HepG2 (cell line): ENCODE results near the gene MYO16. TPM values are rescaled to one million over a fixed set of nuclear protein-coding genes. Genes with fewer than 3 reads are reported as not detected.
A peak's percentile ranks its signal among the peaks of the same experiment; 100 is the strongest.

Source experiments
- ATAC-seq: fragments of 200-7000 bp; cut with Tn5 transposase; 3 replicates; pipeline ENCODE4 v1.9.1; 2020; ENCODE audit warnings: mild to moderate bottlenecking, moderate library complexity
- BruUV-seq: library from RNA; stranded (reverse); fragments of 400-500 nt; replicated peaks from 2 replicates; lab custom pipeline; 2021; lab: Mats Ljungman, UMichigan
- CTCF ChIA-PET: fragments of 300-600 bp; formaldehyde crosslinking; extraction: SDS; loops from one replicate; lab custom pipeline; 2021; ENCODE audit warnings: low total read pairs, inconsistent platforms, low intra/inter-chr PET ratio; lab: Yijun Ruan, JAX
- POLR2A ChIA-PET: fragments of 350-600 bp; sonication (Branson Sonifier 250); formaldehyde crosslinking; loops from one replicate; lab custom pipeline; 2020; ENCODE audit warnings: antibody characterized with exemption, inconsistent platforms; lab: Yijun Ruan, JAX
- DNase-seq: peaks from one replicate; pipeline ENCODE4 v3.0.0-alpha.2; 2015; ENCODE audit warnings: low spot score
- FAIRE-seq: peaks from 3 replicates; lab custom pipeline; 2011; peaks lifted over from hg19 to GRCh38; lab: Jason Lieb, UNC
- H2AFZ ChIP-seq: one replicate; pipeline ENCODE4 v1.6.1; 2011; ENCODE audit warnings: low read length, inconsistent platforms
- H3K27ac ChIP-seq: fragments of 300-600 bp; 3 replicates; pipeline ENCODE4 v1.8.0; 2011; ENCODE audit warnings: mixed run types, mild to moderate bottlenecking, mixed read lengths, low read length, inconsistent platforms; ENCODE audit not compliant: insufficient read depth; ENCODE audit errors: extremely low read length
- H3K27me3 ChIP-seq, 2 experiments: fragments of 200-600 bp in 1 of 2; 2 replicates in 1 of 2; 3 replicates in 1 of 2; pipeline versions ENCODE4 v1.6.0 to v1.8.0; 2011; ENCODE audit warnings: low read length in 2 of 2, mild to moderate bottlenecking in 2 of 2, moderate library complexity in 2 of 2, inconsistent platforms in 1 of 2; ENCODE audit not compliant: insufficient read depth in 2 of 2, control insufficient read depth in 1 of 2
- H3K36me3 ChIP-seq, 2 experiments: fragments of 200-600 bp in 1 of 2; replicated peaks in 1 of 2; 2 replicates in 1 of 2; 3 replicates in 1 of 2; pipeline versions ENCODE4 v1.5.1 to v1.8.0; 2011; ENCODE audit warnings: low read length in 2 of 2, inconsistent platforms in 1 of 2; ENCODE audit not compliant: insufficient read depth in 2 of 2, control insufficient read depth in 1 of 2
- H3K4me1 ChIP-seq: 2 replicates; pipeline ENCODE4 v1.5.1; 2012; ENCODE audit warnings: low read length, inconsistent platforms; ENCODE audit not compliant: insufficient read depth
- H3K4me2 ChIP-seq: 2 replicates; pipeline ENCODE4 v1.6.0; 2011; ENCODE audit warnings: low read depth, low read length, inconsistent platforms
- H3K4me3 ChIP-seq, 3 experiments: fragments of 200-600 bp in 1 of 3; sonication (generic), shearing (Covaris generic) in 1 of 3; replicated peaks in 1 of 3; 2 replicates each; pipeline ENCODE4 v1.5.1; 2011 to 2016; ENCODE audit warnings: low read length in 3 of 3, inconsistent platforms in 2 of 3, low read depth in 2 of 3, mild to moderate bottlenecking in 2 of 3, control low read depth in 1 of 3, mixed read lengths in 1 of 3; ENCODE audit not compliant: insufficient read depth in 1 of 3
- H3K79me2 ChIP-seq: one replicate; pipeline ENCODE4 v1.6.1; 2011; ENCODE audit warnings: low read length, inconsistent platforms; ENCODE audit not compliant: insufficient read depth
- H3K9ac ChIP-seq: 2 replicates; pipeline ENCODE4 v1.6.0; 2011; ENCODE audit warnings: mild to moderate bottlenecking, low read depth, low read length, inconsistent platforms; ENCODE audit not compliant: insufficient read depth
- H3K9me3 ChIP-seq: 2 replicates; pipeline ENCODE4 v1.5.1; 2012; ENCODE audit warnings: mild to moderate bottlenecking, low read length
- H4K20me1 ChIP-seq: 2 replicates; pipeline ENCODE4 v1.6.0; 2011; ENCODE audit warnings: inconsistent platforms, mild to moderate bottlenecking, low read length, moderate library complexity; ENCODE audit not compliant: insufficient read depth
- DR1 ChIP-seq: sonication (generic); formaldehyde crosslinking; IDR thresholded peaks from 2 replicates; pipeline ENCODE4 v1.8.0; 2021; ENCODE audit warnings: mild to moderate bottlenecking, missing genetic modification reagents, inconsistent platforms
- ETS1 ChIP-seq: sonication (generic); formaldehyde crosslinking; IDR thresholded peaks from 2 replicates; pipeline ENCODE4 v1.4.0; 2020; ENCODE audit warnings: missing genetic modification reagents
- FOXA3 ChIP-seq: IDR thresholded peaks from 2 replicates; pipeline ENCODE4 v1.6.1; 2016; ENCODE audit warnings: missing genetic modification reagents, missing compliant biosample characterization
- MLXIP ChIP-seq: sonication (generic); formaldehyde crosslinking; IDR thresholded peaks from 2 replicates; pipeline ENCODE4 v1.9.0; 2021; ENCODE audit warnings: missing genetic modification reagents, borderline replicate concordance
- SALL1 ChIP-seq: sonication (generic); formaldehyde crosslinking; IDR thresholded peaks from 2 replicates; pipeline ENCODE4 v1.8.0; 2022; ENCODE audit warnings: mild to moderate bottlenecking, missing genetic modification reagents
- WGBS: methylation state at CpG from one replicate; pipeline ENCODE4 v1.1.6; 2017; ENCODE audit warnings: low lambda C conversion rate; 5-methylcytosine and 5-hydroxymethylcytosine counted together
- in situ Hi-C: cut with HindIII; loops from 2 replicates; pipeline ENCODE4 v1.10.0; 2017; ENCODE audit warnings: low pct_unique_long_range_greater_than_20kb; ENCODE audit not compliant: extremely low pct_ligation_motif_present
- intact Hi-C: fragments of 100-400 bp; cut with micrococcal nuclease; formaldehyde crosslinking; loops from one replicate; pipeline ENCODE4 v1.10.0; 2022; ENCODE audit not compliant: unreplicated experiment
- polyA plus RNA-seq, 8 experiments: library from polyadenylated mRNA; depleted of rRNA in 3 of 8; stranded (reverse) in 7 of 8; unstranded in 1 of 8; fragments of >200 nt; fragmentation: Illumina TruSeq in 4 of 8; extraction: Trizol in 4 of 8; gene quantifications; 2 replicates each; pipeline versions ENCODE4 v1.2.1 to v1.2.3, GENCODE V29; 2011 to 2016; ENCODE audit warnings: low read depth in 4 of 8, missing spikeins in 1 of 8, mixed read lengths in 1 of 8; ENCODE audit not compliant: insufficient read depth in 1 of 8
- total RNA-seq, 5 experiments: library from RNA; depleted of rRNA; stranded (reverse); fragments of >200 nt; fragmentation: Illumina TruSeq; extraction: Trizol; gene quantifications; 2 replicates each; pipeline ENCODE4 v1.2.3, GENCODE V29; 2016; ENCODE audit warnings: low read depth in 1 of 5
- TF ChIP-seq, protein P1 (sequence below): sonication (generic); formaldehyde crosslinking; IDR thresholded peaks from 2 replicates; pipeline ENCODE4 v1.5.0; 2020; ENCODE audit warnings: mild to moderate bottlenecking, missing genetic modification reagents, moderate library complexity
- TF ChIP-seq, protein P2 (sequence below): conservative IDR thresholded peaks from 2 replicates; pipeline ENCODE4 v1.6.1; 2018; ENCODE audit warnings: missing genetic modification reagents
- TF ChIP-seq, protein P3 (sequence below): sonication (generic); formaldehyde crosslinking; IDR thresholded peaks from 2 replicates; pipeline ENCODE4 v1.5.1; 2020; ENCODE audit warnings: mild to moderate bottlenecking, missing genetic modification reagents
- TF ChIP-seq, protein P4 (sequence below): sonication (generic); formaldehyde crosslinking; IDR thresholded peaks from 2 replicates; pipeline ENCODE4 v1.5.0; 2020; ENCODE audit warnings: missing genetic modification reagents

MYO16 gene
- total and polyA plus RNA-seq, 2 of the 13 experiments (the other 11 are each of a cell fraction or from before 2014, with no cell fraction given), result not detected

GRCh38 chr13:108915095-108915633 is 285.8 kb downstream of the MYO16 start:
- ATAC-seq (peak; percentile 58), DNase-seq (peak; percentile 24), FAIRE-seq (peak; percentile 15)
- H3K4me3 ChIP-seq, result peak overlapping the region in 2 of 3 experiments; percentile 38 to 39; a peak in 3 of 6 replicates
- no peaks in the 10 kb centered on the region for H4K20me1 ChIP-seq
- no peaks in the 10 kb centered on the region for H3K36me3 ChIP-seq
- ChIA-PET CTCF (no interaction called here), POLR2A (interaction anchor here (1.2 kb wide), 1 partner anchor 20 kb away, joined by 4 read pairs; no protein-coding TSS in a partner anchor)
- peak overlapping the region; percentile 24 for H3K9ac ChIP-seq
- WGBS, result 29% methylated on average over 7 of the region's 7 CpGs
- H3K4me2 ChIP-seq, result peak overlapping the region; percentile 57
- no peak overlapping the region for H2AFZ ChIP-seq
- H3K27me3 ChIP-seq, result 0 out of 5 replicates have a peak, but pooled peaks cover 0 to 5% of the 10 kb centered on the region in 2 experiments
- H3K4me1 ChIP-seq, result peaks cover 22% of the 10 kb centered on the region
- no TSS peak for BruUV-seq
- no peaks in the 10 kb centered on the region for H3K9me3 ChIP-seq
- no peaks in the 10 kb centered on the region for H3K79me2 ChIP-seq
- H3K27ac ChIP-seq, result peak overlapping the region; percentile 61
- intact Hi-C loops, result no loop called here
- in situ Hi-C loops, result no loop called here
- TF ChIP-seq, protein P1, sequence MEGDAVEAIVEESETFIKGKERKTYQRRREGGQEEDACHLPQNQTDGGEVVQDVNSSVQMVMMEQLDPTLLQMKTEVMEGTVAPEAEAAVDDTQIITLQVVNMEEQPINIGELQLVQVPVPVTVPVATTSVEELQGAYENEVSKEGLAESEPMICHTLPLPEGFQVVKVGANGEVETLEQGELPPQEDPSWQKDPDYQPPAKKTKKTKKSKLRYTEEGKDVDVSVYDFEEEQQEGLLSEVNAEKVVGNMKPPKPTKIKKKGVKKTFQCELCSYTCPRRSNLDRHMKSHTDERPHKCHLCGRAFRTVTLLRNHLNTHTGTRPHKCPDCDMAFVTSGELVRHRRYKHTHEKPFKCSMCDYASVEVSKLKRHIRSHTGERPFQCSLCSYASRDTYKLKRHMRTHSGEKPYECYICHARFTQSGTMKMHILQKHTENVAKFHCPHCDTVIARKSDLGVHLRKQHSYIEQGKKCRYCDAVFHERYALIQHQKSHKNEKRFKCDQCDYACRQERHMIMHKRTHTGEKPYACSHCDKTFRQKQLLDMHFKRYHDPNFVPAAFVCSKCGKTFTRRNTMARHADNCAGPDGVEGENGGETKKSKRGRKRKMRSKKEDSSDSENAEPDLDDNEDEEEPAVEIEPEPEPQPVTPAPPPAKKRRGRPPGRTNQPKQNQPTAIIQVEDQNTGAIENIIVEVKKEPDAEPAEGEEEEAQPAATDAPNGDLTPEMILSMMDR (CRISPR knock-in tag), result 0 out of 2 replicates have a peak, but pooled peaks have one; percentile 13
- TF ChIP-seq, protein P2, sequence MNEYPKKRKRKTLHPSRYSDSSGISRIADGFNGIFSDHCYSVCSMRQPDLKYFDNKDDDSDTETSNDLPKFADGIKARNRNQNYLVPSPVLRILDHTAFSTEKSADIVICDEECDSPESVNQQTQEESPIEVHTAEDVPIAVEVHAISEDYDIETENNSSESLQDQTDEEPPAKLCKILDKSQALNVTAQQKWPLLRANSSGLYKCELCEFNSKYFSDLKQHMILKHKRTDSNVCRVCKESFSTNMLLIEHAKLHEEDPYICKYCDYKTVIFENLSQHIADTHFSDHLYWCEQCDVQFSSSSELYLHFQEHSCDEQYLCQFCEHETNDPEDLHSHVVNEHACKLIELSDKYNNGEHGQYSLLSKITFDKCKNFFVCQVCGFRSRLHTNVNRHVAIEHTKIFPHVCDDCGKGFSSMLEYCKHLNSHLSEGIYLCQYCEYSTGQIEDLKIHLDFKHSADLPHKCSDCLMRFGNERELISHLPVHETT (CRISPR knock-in tag), result no peak
- TF ChIP-seq, protein P3, sequence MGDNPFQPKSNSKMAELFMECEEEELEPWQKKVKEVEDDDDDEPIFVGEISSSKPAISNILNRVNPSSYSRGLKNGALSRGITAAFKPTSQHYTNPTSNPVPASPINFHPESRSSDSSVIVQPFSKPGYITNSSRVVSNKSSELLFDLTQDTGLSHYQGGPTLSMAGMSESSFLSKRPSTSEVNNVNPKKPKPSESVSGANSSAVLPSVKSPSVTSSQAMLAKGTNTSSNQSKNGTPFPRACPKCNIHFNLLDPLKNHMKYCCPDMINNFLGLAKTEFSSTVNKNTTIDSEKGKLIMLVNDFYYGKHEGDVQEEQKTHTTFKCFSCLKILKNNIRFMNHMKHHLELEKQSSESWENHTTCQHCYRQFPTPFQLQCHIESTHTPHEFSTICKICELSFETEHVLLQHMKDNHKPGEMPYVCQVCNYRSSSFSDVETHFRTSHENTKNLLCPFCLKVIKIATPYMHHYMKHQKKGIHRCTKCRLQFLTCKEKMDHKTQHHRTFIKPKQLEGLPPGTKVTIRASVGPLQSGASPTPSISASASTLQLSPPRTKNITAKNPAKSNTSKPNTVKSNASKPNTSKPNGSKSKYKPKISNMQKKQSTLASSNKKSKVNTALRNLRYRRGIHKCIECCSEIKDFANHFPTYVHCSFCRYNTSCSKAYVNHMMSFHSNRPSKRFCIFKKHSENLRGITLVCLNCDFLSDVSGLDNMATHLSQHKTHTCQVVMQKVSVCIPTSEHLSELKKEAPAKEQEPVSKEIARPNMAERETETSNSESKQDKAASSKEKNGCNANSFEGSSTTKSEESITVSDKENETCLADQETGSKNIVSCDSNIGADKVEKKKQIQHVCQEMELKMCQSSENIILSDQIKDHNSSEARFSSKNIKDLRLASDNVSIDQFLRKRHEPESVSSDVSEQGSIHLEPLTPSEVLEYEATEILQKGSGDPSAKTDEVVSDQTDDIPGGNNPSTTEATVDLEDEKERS (CRISPR knock-in tag), result 0 out of 2 replicates have a peak, but pooled peaks have one; percentile 9
- TF ChIP-seq, protein P4, sequence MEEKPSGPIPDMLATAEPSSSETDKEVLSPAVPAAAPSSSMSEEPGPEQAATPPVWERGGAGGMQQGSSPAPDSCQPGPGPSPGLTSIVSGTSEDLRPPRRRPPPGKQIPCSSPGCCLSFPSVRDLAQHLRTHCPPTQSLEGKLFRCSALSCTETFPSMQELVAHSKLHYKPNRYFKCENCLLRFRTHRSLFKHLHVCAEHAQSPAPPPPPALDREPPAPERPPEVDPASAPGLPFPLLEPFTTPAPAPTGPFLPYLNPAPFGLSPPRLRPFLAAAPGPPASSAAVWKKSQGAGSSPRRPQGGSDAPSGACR, result no peak
- TF ChIP-seq DR1 (CRISPR knock-in tag) (no peak), SALL1 (CRISPR knock-in tag) (no peak), MLXIP (CRISPR knock-in tag) (no peak), FOXA3 (CRISPR knock-in tag) (no peak), ETS1 (CRISPR knock-in tag) (no peak)
